GM18861 (cell line): ENCODE results near the gene PRRX1.

Source experiments
- ATAC-seq: cut with Tn5 transposase; IDR thresholded peaks from one replicate; pipeline ENCODE4 v1.9.1; 2021; ENCODE audit not compliant: unreplicated experiment

The PRRX1 gene

DNA sequence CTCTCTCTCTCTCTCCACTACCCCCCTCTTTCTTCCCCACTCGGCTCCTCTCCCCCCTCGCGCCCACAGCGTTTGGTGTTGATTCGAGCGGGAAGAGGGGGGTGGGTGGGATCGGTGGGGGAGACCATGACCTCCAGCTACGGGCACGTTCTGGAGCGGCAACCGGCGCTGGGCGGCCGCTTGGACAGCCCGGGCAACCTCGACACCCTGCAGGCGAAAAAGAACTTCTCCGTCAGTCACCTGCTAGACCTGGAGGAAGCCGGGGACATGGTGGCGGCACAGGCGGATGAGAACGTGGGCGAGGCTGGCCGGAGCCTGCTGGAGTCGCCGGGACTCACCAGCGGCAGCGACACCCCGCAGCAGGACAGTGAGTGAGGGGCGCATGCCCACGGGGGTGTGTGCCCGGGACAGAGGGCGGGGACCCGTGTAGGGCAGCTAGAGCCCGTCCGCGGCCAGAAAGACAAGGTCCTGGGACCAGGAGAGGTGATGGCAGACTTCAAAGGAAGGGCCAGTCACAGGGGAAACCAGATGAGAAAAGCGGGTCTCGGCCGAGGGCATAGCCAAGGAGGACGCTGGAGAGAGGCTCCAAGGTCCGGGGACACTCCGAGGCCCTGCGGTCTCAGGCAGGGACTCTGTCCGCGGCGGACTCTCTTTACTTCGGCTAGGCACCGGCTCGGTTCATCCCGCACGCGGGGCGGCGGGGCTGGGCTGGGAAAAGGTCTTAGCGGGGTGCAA, at the start of gene PRRX1:
Gene PRRX1, plus strand, starts transcription at position 39 of the 735 bp plus-strand sequence. Its CDS starts 88 bp downstream, at position 127.
- no peak for ATAC-seq

DNA sequence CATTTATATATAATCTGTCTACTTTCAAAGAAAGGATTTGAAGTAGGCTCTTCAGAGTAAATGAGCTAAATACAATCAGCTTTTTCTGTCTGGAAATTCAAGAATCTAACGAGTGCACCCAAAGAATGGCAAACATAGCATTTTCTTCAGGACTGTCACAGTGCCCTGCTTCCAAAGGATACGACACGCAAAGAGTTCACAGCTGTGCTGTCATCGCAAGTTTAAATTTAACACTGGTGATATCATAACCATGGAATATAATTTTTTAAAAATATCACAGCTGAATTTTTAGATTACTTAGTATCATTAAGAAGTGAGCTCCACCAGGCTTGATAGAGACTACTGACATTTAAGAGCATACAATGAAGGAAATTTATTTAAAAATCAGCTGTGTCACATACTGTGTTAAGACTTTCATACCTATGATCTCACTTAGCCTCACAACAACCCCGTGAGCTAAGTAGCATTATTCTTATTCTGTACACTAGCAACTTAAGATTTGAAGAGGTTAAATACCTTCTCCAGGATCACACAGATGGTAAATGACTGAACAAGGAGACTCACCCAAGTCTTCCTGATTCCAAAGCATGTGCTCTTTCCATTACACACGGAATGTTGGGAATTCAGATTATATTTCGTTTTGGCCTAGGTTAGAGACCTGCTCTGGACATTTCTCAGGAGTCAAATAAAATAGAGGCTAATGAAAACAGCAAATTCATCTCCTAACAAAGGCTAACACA, 46.2 kb upstream of the PRRX1 start:
- no peak for ATAC-seq

DNA sequence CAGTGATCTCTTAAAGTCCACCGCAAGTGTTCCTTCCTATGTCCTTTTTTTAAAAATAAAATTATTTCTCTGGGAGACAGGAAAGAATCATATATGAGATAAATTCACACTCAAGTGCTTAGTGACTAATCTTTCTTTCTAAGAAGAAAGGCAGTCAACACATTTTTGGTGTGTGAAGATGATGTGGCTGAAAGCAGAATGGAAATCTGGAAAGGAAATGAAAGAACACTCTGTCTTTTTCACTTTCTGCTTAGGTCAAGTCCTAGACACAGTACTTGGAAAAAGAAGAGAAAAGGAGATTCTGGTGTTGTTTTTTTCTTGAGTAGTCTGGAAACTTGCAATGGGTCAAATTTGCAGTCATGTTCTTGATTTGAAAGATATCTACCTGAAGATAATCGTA, 45.5 kb upstream of the PRRX1 start:
- ATAC-seq, result no peak

- ATAC-seq, result no peak
These were observed 44.5 kb upstream of the PRRX1 start for GRCh38 chr1:170619241-170620028.

DNA sequence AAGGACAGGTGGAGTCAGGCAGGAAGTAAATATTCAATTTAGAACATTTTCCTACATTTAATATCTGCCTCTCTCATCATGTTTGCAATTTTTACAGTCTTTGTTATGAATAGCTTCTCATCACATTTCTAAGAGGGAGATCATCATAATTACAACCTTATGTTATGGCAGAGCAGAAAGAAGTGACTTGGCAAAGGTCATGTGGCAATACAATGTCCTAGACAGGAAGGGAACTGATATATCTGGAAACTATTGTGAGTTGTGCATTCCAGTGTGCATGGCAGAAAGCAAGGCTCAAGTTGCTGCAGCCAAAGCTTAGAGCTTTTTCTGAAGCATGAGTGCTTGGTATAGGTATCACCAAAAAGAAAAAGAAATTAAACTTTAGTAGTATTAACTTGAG, 43.8 kb upstream of the PRRX1 start:
- no peak for ATAC-seq

GRCh38 chr1:170623171-170623570, 40.8 kb upstream of the PRRX1 start:
- no peak for ATAC-seq

- no peak for ATAC-seq
These were observed 39.8 kb upstream of the PRRX1 start for GRCh38 chr1:170624146-170624545.

DNA sequence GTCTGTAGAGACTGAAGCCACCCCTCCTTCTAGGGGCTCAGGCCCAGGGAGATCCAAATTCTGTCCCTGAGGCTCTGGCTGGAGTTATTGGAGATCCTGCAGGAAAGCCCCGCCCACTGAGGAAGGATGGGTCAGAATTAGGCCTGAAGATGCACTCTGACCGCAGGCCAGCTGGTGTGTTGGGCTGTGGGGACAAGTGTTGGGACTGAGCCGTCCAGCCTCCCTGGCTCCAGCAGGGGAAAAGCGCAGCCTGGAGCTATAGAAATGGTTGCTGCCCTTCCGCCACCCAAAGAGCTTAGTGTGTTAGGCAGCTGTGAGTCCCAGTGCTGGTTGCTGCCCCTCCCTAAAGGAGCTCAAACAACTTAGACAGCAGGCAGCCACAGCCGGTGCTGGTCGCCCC, 33.0 kb upstream of the PRRX1 start:
- no peak for ATAC-seq

GRCh38 chr1:170634293-170634692, 29.6 kb upstream of the PRRX1 start:
- no peak for ATAC-seq

DNA sequence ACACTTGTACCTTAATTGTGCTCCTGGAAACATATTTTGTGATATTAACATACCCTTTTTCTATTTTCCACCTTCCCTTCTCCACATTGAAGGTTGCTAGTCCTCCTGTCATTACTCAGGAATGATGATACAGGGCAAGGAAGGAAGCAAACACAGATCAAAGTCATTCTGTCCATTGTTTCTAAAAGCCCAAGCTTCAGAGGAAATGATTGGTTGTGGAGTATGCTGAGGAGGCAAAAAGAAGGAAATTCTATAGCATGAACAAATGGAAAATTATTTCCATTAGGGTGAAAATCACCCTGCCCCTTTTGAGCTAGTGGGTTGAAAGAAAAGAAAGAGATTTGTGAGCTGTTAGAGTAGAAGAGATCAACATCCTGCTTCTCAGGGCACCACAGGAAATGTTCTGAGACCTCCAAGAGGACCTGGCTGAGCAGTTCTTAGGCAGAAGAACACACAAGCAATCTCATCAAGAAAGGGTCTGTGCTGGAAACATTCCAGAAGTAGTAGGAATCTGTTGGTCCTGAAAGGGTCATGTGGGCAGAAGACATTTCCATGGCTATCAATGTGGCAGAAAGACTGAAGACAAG, 29.0 kb upstream of the PRRX1 start:
- no peak for ATAC-seq

GRCh38 chr1:170640581-170640980, 23.4 kb upstream of the PRRX1 start:
- ATAC-seq, result no peak

DNA sequence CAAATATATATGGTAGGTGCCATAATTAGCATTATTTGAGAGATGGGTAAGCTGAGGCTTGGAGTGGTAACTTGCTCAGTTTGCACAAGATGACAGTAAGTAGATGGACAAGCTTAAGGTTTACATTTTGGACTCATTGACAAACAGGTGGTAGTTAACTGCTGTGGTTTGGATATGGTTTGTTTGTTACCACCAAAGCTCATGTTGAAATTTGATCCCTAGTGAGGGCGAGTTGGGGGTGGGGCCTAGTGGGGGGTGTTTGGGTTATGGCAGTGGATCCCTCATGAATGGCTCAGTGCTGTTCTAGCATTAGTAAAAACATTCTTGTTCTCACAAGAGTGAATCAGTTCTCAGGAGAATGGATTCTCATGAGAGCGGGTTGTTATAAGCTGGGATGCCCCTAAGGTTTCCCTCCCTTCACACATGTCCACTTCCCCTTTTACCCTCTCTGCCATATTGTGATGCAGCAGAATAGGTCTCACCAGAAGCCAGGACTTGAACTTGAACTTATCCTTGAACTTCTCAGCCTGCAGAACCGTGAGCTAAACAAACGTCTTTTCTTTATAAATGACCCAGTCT, 6.6 kb upstream of the PRRX1 start:
- ATAC-seq, result no peak

DNA sequence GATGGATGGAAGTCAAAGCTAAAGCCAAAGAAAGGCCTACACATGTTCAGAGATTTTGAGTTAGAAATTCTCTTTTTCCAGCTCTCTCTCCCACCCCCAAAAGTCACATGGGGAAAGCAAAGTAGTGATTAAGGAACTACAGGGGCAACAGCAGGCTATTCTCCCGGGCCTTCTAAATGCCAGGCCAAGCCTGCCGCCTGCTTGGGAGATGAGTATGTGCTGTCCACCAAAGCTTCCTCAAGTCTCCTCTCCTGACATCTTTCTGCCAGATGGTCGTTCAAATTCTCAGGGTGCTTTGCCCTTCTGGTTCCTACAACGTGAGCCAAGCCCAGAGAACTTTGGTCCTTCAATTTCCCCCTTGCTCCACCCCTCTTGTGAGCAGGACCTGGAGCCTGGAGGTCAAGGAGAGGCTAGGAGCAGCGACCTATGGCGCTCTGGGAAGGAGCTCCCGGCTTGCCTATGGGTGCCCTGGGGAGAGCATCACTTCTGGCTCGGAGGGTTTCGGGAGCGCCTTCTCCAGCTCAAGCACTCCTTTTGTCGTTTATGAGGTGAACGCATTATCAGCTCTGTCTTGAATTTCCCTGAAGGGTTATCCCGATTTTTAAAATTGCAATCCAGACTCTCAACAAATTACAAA, 4.4 kb upstream of the PRRX1 start:
- ATAC-seq, result no peak

DNA sequence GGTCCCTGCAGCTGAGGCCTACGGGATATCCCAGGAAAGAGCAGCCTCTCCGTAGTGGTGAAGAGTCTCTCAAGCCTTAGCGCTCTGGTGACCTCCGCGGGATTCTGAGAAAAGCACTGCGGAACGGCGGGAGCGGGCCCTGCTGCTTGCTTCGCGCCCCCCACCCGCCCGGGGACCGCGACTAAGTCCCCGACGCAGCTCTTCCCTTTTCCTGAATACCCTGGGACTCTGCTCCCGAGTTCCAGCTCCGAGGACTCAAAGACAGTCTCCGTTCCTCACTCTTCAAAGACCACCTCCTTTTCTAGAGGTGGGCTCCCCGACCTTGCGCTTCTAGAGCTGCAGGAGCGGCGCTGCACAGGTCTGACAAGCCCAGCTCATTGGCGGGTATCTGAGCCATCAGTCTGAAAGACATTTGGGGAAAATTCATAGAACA, 3.6 kb upstream of the PRRX1 start:
- no peak for ATAC-seq

DNA sequence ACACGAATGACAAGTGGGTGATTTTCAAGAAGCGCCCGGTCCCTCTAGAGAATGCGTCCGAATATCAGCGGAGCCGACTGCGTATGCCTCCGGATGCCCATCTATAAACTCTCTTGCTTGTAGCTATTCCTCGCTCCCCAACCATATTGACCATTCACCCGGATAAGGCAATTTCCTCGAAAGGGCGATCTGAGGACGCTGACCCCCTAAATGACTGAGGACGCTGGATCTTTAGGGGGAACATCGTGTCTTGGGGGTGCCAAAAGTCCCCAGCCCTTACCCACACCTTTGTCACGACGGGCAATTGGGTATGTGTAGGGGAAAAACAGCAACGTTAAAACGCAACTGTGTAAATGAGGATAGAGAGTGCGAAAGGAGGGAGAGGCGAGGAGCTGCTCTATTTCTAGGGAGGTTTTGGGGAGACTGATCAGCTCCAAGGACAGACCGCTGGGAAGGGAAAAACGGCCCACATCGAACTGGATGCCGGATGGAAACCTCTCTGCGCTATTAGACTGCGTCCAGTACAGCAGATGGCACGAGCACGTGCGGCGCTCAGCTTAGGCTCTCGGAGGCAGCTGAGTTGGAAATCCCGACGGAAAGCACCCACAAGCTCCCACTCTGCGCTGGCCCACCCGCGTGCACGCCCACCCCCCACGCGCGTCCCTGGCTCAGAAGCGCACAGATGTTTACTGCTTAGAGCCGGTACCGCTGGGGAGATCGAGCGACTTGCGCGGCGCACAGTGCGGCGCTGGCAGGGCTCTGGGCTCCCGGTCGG, 2.9 kb upstream of the PRRX1 start:
- ATAC-seq, result no peak

GRCh38 chr1:170661646-170662411, 2.1 kb upstream of the PRRX1 start:
- no peak for ATAC-seq

- ATAC-seq, result no peak
These were observed 1.1 kb upstream of the PRRX1 start for GRCh38 chr1:170662561-170663403.
